H1 (cell line): ENCODE measurements around the gene MRPL22. TPM values are rescaled to one million over a fixed set of nuclear protein-coding genes. Genes with fewer than 3 reads are reported as not detected.

Experiments used
- CEBPB ChIP-seq: IDR thresholded peaks from 2 replicates; pipeline ENCODE4 v1.6.1; 2012; ENCODE audit warnings: low read depth, low read length
- polyA plus RNA-seq, 7 experiments: library from polyadenylated mRNA; depleted of rRNA in 3 of 7; stranded (reverse) in 5 of 7; unstranded in 2 of 7; fragments of >200 nt in 5 of 7; fragments of 200-250 nt in 2 of 7; gene quantifications; 1 replicate in 5 of 7; 2 replicates in 1 of 7; 4 replicates in 1 of 7; pipeline versions ENCODE4 v1.2.1 to v1.2.3, GENCODE V29; 2011 to 2013; ENCODE audit warnings: missing spikeins in 2 of 7, mixed read lengths in 2 of 7
- total RNA-seq: library from RNA; stranded (reverse); fragmentation: NEBNext Ultra II Directional; extraction: Animal tissue kit (Norgen Biotek cat#: 25700); gene quantifications from 2 replicates; pipeline ENCODE4 v1.2.1, GENCODE V29; 2021

Gene MRPL22
- total and polyA plus RNA-seq, 2 of the 8 experiments (the other 6 are each of a cell fraction or from before 2014, with no cell fraction given), result 46.8 to 65.6 TPM

GRCh38 chr5:154995679-154996078, 54.8 kb downstream of the MRPL22 start (continued):
- TF ChIP-seq CEBPB, result no peak
